NT2/D1 (cell line): Measurements from ENCODE around the gene UNC5B.

Experiments
- YY1 ChIP-seq: IDR thresholded peaks from 2 replicates; pipeline ENCODE4 v1.6.1; 2011; ENCODE audit not compliant: insufficient read length, insufficient read depth
- ZNF274 ChIP-seq: IDR thresholded peaks from 2 replicates; pipeline ENCODE4 v1.6.1; 2011; ENCODE audit warnings: mild to moderate bottlenecking, low read depth, low read length

DNA sequence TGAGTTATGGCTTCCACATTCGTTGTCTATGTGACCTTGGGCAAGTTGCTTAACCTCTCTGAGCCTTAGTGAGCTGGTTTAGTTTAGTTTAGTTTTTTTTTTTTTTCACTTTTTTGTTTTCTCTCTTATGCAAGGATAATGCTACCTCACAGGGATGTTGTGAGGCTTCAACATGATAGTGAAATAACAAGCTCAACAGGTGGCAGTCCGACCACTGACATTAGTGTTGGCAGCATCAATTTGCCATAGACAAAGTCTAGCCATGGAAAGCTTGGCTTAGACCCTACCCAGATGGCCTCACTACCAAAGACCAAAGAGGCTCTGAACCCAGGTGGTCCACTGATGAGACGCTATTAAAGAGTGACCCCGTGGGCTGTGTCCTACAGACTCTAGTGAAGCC lies 27.2 kb upstream of the UNC5B start:
- TF ChIP-seq YY1 (no peak), ZNF274 (no peak)
